ENCODE data around the gene ODF2.
A peak's percentile ranks its signal among the peaks of the same experiment; 100 is the strongest.

Gene ODF2

DNA sequence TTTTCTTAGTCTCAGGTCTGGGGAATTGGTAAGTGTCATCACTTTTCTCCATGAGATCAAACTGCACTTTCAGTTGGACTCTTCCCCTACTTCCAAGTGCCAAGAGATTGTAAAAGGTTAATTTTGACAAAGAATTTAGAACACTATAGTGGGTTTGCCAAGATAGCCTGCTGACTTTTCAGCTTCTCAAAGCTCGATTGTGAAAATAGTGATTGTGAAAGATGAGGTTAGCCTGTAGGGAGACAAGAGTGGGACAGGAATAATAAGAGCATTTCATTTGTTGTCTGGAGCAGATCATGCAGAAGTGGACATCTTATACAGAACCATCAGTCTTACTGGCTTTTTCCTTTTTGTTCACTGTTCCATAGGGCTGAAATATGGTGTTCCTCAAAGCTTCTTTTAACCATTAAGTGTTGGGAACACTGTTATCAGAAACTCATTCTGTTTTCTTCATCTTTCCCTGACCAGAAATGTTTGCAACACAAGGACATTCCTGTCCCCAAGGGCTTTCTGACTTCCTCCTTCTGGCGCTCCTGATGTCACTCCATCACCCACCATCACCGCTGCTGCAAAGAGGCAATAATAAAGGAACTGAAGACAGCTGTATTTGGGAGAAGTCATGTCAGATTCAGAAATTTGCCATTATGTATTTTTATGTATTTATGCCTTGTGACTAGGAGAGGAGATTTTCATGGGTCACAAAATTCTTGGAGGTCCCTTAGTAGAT, 85.0 kb downstream of the ODF2 start:
- no peak overlapping the region for H3K27ac ChIP-seq
- TF ChIP-seq, protein P1, sequence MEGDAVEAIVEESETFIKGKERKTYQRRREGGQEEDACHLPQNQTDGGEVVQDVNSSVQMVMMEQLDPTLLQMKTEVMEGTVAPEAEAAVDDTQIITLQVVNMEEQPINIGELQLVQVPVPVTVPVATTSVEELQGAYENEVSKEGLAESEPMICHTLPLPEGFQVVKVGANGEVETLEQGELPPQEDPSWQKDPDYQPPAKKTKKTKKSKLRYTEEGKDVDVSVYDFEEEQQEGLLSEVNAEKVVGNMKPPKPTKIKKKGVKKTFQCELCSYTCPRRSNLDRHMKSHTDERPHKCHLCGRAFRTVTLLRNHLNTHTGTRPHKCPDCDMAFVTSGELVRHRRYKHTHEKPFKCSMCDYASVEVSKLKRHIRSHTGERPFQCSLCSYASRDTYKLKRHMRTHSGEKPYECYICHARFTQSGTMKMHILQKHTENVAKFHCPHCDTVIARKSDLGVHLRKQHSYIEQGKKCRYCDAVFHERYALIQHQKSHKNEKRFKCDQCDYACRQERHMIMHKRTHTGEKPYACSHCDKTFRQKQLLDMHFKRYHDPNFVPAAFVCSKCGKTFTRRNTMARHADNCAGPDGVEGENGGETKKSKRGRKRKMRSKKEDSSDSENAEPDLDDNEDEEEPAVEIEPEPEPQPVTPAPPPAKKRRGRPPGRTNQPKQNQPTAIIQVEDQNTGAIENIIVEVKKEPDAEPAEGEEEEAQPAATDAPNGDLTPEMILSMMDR (conservative IDR thresholded peaks at IDR 0.05) = no peak

- TF ChIP-seq, protein P1 (conservative IDR thresholded peaks at IDR 0.05) = no peak
- H3K27ac ChIP-seq = no peak overlapping the region
These were observed 90.7 kb downstream of the ODF2 start for GRCh38 chr9:128546504-128546903.

DNA sequence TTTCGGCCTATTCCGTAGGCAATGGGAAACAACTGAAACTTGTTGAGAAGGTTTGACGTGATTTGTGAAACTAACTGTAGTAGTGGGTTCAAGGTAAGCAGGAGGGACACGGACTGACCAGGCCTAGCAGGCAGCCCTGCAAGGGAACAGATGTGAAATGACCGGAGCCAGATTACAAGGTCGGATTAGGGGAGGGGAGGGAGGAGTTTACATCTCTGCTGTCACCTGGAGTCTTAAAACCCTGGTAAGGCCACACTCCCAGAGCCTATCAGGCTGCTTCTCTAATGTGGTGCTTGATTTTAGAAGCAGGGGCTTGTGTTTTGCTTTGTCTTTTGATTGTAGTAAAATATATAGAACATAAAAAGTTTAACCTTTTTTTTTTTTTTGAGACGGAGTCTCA, 93.1 kb downstream of the ODF2 start:
- H3K27ac ChIP-seq = no peak overlapping the region
- TF ChIP-seq, protein P1 (conservative IDR thresholded peaks at IDR 0.05) = no peak

DNA sequence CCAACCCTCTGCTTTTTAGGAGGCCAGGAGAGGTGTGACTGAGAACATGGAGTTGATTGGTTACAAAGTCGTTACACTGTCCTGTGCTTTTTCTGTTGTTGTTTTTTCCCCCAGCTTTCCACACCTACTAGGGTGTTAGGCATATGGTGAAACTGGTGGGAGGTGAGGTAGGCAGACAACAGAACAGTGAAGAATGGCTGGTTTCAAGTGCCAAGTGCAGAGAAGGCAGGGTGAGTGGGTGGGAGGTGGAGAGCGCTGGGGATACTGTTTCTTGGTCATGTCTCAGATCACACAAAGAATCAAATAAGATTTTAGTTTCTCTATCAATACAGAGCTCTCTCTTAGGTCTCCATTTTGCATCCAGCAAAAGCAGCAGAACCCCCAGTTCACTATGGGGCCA, 94.4 kb downstream of the ODF2 start:
- TF ChIP-seq, protein P1 (conservative IDR thresholded peaks at IDR 0.05) = no peak
- peak overlapping the region; percentile 93 for H3K27ac ChIP-seq

All from VCaP (cell line).